Measurements from ENCODE around the gene PALS1. TPM values are rescaled to one million over a fixed set of nuclear protein-coding genes. Genes with fewer than 3 reads are reported as not detected.
"Not testable (repeated sequence)": the region's sequence is repeated elsewhere in the genome, so short reads cannot be mapped to it uniquely, and the experiment has no call there.

Gene PALS1
- total RNA-seq, 2 donors from 2014 or later: 26.0 to 29.6 TPM

DNA sequence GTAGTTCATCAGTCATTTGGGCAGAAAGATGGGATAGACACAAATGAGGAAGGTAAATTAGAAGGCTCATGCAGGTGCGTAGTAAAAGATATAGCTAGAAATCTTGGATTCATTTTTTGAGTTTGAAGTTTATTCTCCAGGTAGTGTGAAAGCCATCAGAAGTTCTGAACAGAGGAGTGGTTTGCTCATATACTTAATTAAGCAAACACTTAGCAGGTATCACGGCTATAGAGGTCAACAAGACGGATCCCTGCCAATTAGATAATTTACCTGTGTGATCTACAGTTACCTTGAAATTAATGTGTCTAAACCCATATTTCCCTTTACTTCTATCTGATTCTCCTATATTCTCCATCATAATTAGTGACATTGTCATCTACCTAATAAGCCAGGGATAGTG, 29.7 kb downstream of the PALS1 start:
- Mint-ChIP-seq H3K27me3 (ENCODE audit: insufficient read depth) (no peaks in the 10 kb centered on the region), H3K36me3 (ENCODE audit: low read depth) (peaks cover 31% of the 10 kb centered on the region), H3K4me1 (peaks cover 34% of the 10 kb centered on the region), H3K27ac (peak overlapping the region; percentile 2), H3K9me3 (peaks cover 9% of the 10 kb centered on the region), H3K4me3 (no peak overlapping the region)
- no peak overlapping the region for H3K9ac ChIP-seq (ENCODE audit: extremely low read depth, low read length, poor library complexity, severe bottlenecking)
- TF ChIP-seq, protein P1, sequence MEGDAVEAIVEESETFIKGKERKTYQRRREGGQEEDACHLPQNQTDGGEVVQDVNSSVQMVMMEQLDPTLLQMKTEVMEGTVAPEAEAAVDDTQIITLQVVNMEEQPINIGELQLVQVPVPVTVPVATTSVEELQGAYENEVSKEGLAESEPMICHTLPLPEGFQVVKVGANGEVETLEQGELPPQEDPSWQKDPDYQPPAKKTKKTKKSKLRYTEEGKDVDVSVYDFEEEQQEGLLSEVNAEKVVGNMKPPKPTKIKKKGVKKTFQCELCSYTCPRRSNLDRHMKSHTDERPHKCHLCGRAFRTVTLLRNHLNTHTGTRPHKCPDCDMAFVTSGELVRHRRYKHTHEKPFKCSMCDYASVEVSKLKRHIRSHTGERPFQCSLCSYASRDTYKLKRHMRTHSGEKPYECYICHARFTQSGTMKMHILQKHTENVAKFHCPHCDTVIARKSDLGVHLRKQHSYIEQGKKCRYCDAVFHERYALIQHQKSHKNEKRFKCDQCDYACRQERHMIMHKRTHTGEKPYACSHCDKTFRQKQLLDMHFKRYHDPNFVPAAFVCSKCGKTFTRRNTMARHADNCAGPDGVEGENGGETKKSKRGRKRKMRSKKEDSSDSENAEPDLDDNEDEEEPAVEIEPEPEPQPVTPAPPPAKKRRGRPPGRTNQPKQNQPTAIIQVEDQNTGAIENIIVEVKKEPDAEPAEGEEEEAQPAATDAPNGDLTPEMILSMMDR (conservative IDR thresholded peaks at IDR 0.05): no peak
- no peak for DNase-seq
- H3K9me3 ChIP-seq (ENCODE audit: control insufficient read depth, low read length): no peaks in the 10 kb centered on the region
- H3K36me3 ChIP-seq (ENCODE audit: control insufficient read depth, insufficient read depth, low read length): peaks cover 9% of the 10 kb centered on the region
- H3K27ac ChIP-seq (ENCODE audit: low read depth, low read length): no peak overlapping the region
- H3K4me1 ChIP-seq (ENCODE audit: control insufficient read depth, insufficient read depth, low read length): peaks cover 10% of the 10 kb centered on the region
- no peaks in the 10 kb centered on the region for H3K27me3 ChIP-seq (ENCODE audit: control insufficient read depth, insufficient read depth, low read length, poor library complexity, severe bottlenecking)
- H3K4me3 ChIP-seq (ENCODE audit: low read length): no peak overlapping the region
- 99 to 100% methylated on average over 1 to 3 of the region's 3 CpGs for WGBS, 2 experiments (ENCODE audit: insufficient coverage in 1 of 2, insufficient read length in 1 of 2)

GRCh38 chr14:67273281-67273680, 32.0 kb downstream of the PALS1 start:
- not testable (repeated sequence) for H3K27me3 ChIP-seq (ENCODE audit: control insufficient read depth, insufficient read depth, low read length, poor library complexity, severe bottlenecking); H3K4me3 ChIP-seq (ENCODE audit: low read length); H3K4me3 Mint-ChIP-seq; H3K36me3 ChIP-seq (ENCODE audit: control insufficient read depth, insufficient read depth, low read length); H3K27ac Mint-ChIP-seq; H3K9me3 ChIP-seq (ENCODE audit: control insufficient read depth, low read length); H3K4me1 ChIP-seq (ENCODE audit: control insufficient read depth, insufficient read depth, low read length); H3K27ac ChIP-seq (ENCODE audit: low read depth, low read length); DNase-seq; H3K27me3 Mint-ChIP-seq (ENCODE audit: insufficient read depth); H3K9ac ChIP-seq (ENCODE audit: extremely low read depth, low read length, poor library complexity, severe bottlenecking); H3K9me3 Mint-ChIP-seq
- 94% methylated on average over 3 of the region's 3 CpGs; no CpG with 5 or more reads in 1 of the 2 experiments for WGBS, 2 experiments (ENCODE audit: insufficient coverage in 1 of 2, insufficient read length in 1 of 2)
- H3K36me3 Mint-ChIP-seq (ENCODE audit: low read depth): peaks cover 31% of the 10 kb centered on the region
- peaks cover 30% of the 10 kb centered on the region for H3K4me1 Mint-ChIP-seq

DNA sequence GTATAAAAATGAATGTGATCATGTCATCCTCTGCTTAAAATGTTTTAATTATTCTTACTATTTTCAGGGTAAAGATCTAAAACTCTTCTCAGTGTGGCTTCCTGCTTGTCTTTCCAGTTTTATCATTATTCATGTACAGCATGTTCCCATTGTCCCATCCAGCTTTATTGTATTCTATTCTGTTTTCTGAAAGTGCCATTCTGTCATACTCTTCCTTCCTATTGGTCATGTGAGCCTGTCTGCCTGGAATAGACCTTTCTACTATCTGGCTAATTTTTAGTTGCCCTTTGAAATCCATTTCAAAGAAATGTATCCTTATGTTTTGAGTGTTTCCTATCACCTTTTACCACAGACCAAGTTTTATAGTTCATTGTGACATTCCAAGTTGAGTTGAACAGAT, 34.9 kb downstream of the PALS1 start:
- H3K4me3 Mint-ChIP-seq: no peak overlapping the region
- no peaks in the 10 kb centered on the region for H3K27me3 Mint-ChIP-seq (ENCODE audit: insufficient read depth)
- no peak overlapping the region for H3K27ac Mint-ChIP-seq
- H3K4me3 ChIP-seq (ENCODE audit: low read length): no peak overlapping the region
- H3K4me1 ChIP-seq (ENCODE audit: control insufficient read depth, insufficient read depth, low read length): no peaks in the 10 kb centered on the region
- H3K27ac ChIP-seq (ENCODE audit: low read depth, low read length): no peak overlapping the region
- no peaks in the 10 kb centered on the region for H3K27me3 ChIP-seq (ENCODE audit: control insufficient read depth, insufficient read depth, low read length, poor library complexity, severe bottlenecking)
- no peak for DNase-seq
- peaks cover 23% of the 10 kb centered on the region for H3K36me3 ChIP-seq (ENCODE audit: control insufficient read depth, insufficient read depth, low read length)
- H3K9me3 Mint-ChIP-seq: peaks cover 9% of the 10 kb centered on the region
- TF ChIP-seq, protein P1 (conservative IDR thresholded peaks at IDR 0.05): no peak
- H3K9ac ChIP-seq (ENCODE audit: extremely low read depth, low read length, poor library complexity, severe bottlenecking): no peak overlapping the region
- H3K4me1 Mint-ChIP-seq: peaks cover 8% of the 10 kb centered on the region
- H3K36me3 Mint-ChIP-seq (ENCODE audit: low read depth): peaks cover 30% of the 10 kb centered on the region
- no peaks in the 10 kb centered on the region for H3K9me3 ChIP-seq (ENCODE audit: control insufficient read depth, low read length)

GRCh38 chr14:67280506-67280905, 39.3 kb downstream of the PALS1 start:
- H3K27me3 Mint-ChIP-seq (ENCODE audit: insufficient read depth): no peaks in the 10 kb centered on the region
- WGBS, 2 experiments (ENCODE audit: insufficient coverage in 1 of 2, insufficient read length in 1 of 2): 98 to 100% methylated on average over 2 of the region's 2 CpGs
- peaks cover 16% of the 10 kb centered on the region for H3K36me3 ChIP-seq (ENCODE audit: control insufficient read depth, insufficient read depth, low read length)

More at GRCh38 chr14:67280506-67280905, 39.3 kb downstream of the PALS1 start:
- Histone ChIP-seq H3K9ac (ENCODE audit: extremely low read depth, low read length, poor library complexity, severe bottlenecking) (no peak overlapping the region), H3K9me3 (ENCODE audit: control insufficient read depth, low read length) (no peaks in the 10 kb centered on the region), H3K4me1 (ENCODE audit: control insufficient read depth, insufficient read depth, low read length) (no peaks in the 10 kb centered on the region), H3K27me3 (ENCODE audit: control insufficient read depth, insufficient read depth, low read length, poor library complexity, severe bottlenecking) (no peaks in the 10 kb centered on the region), H3K4me3 (ENCODE audit: low read length) (no peak overlapping the region), H3K27ac (ENCODE audit: low read depth, low read length) (no peak overlapping the region)
- no peak overlapping the region for H3K4me3 Mint-ChIP-seq
- TF ChIP-seq, protein P1 (conservative IDR thresholded peaks at IDR 0.05): no peak
- no peak for DNase-seq
- H3K36me3 Mint-ChIP-seq (ENCODE audit: low read depth): peaks cover 2% of the 10 kb centered on the region
- H3K27ac Mint-ChIP-seq: no peak overlapping the region
- H3K9me3 Mint-ChIP-seq: no peaks in the 10 kb centered on the region
- peaks cover 8% of the 10 kb centered on the region for H3K4me1 Mint-ChIP-seq
